GM12891 (cell line): ENCODE measurements around the gene USP46.

Experiments
- POLR2A ChIP-seq: IDR thresholded peaks from 2 replicates; pipeline ENCODE4 v1.6.1; 2011; ENCODE audit warnings: low read depth, low read length, control low read depth
- POLR2AphosphoS5 ChIP-seq: IDR thresholded peaks from 2 replicates; pipeline ENCODE4 v1.6.1; 2011; ENCODE audit warnings: low read depth, low read length, control low read depth
- SPI1 ChIP-seq: IDR thresholded peaks from 2 replicates; pipeline ENCODE4 v1.6.1; 2011; ENCODE audit warnings: low read depth, low read length, control low read depth
- TAF1 ChIP-seq: IDR thresholded peaks from 2 replicates; pipeline ENCODE4 v1.6.1; 2011; ENCODE audit warnings: low read depth, low read length, control low read depth

DNA sequence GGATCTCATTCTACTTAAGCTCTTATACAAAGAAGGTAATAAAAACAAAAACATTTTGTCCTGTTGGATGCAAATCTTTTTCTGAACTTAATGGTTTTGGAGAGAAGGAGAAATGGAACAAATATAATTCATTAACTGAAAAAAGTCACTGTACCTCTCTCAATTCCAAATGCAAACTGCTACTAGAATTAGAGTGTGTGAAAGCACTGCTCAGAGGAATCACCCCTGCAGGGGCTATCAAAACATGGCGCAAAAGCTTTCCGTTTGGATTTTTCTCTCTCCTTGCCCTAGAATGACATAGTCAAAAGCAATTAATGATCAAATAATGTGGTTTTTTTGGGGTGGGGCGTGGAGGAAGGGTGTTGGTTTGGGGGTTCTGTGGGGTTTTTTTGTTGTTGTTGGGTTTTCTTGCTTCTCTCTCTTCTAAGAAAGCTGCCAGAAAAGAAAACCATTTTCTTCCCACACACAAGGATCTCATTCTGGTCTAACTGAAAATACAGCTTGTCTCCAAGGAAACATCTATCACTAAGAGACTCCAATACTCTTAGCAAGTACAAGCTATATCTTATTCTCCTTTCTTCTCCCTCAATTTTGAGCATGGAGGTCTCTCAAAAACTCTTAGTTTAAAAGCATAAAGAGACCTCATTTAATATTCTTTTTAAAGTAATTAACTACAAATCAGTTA lies 41.6 kb downstream of the USP46 start:
- TF ChIP-seq TAF1 (no peak), POLR2A (no peak), POLR2AphosphoS5 (no peak), SPI1 (no peak)
